GM23248 (cell line): ENCODE results near the gene PPIA.

ENCODE experiments used
- EZH2 ChIP-seq: fragments of 200-600 bp; sonication (generic); IDR thresholded peaks from 2 replicates; pipeline ENCODE4 v1.6.1; 2018; ENCODE audit warnings: antibody characterized with exemption, mild to moderate bottlenecking; ENCODE audit not compliant: insufficient read depth, poor library complexity, severe bottlenecking
- EZH2phosphoT487 ChIP-seq: fragments of 200-600 bp; sonication (generic); IDR thresholded peaks from 2 replicates; pipeline ENCODE4 v1.6.1; 2018; ENCODE audit warnings: antibody characterized with exemption, moderate library complexity, mild to moderate bottlenecking, low read depth; ENCODE audit not compliant: insufficient read depth

- TF ChIP-seq EZH2phosphoT487 (no peak), EZH2 (no peak)
Measured at GRCh38 chr7:44784364-44784763, 12.1 kb upstream of the PPIA start.
